ENCODE results near the gene C9orf50. TPM values are rescaled to one million over a fixed set of nuclear protein-coding genes. Genes with fewer than 3 reads are reported as not detected.

The C9orf50 gene
- total RNA-seq, 4 donors from 2014 or later = not detected

GRCh38 chr9:129640086-129640870 is 19.4 kb upstream of the C9orf50 start:
- 23 to 30% methylated on average over 2 to 12 of the region's 25 CpGs for WGBS, 2 donors
- TF ChIP-seq, protein P1, sequence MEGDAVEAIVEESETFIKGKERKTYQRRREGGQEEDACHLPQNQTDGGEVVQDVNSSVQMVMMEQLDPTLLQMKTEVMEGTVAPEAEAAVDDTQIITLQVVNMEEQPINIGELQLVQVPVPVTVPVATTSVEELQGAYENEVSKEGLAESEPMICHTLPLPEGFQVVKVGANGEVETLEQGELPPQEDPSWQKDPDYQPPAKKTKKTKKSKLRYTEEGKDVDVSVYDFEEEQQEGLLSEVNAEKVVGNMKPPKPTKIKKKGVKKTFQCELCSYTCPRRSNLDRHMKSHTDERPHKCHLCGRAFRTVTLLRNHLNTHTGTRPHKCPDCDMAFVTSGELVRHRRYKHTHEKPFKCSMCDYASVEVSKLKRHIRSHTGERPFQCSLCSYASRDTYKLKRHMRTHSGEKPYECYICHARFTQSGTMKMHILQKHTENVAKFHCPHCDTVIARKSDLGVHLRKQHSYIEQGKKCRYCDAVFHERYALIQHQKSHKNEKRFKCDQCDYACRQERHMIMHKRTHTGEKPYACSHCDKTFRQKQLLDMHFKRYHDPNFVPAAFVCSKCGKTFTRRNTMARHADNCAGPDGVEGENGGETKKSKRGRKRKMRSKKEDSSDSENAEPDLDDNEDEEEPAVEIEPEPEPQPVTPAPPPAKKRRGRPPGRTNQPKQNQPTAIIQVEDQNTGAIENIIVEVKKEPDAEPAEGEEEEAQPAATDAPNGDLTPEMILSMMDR (IDR thresholded peaks at IDR 0.05) = no peak
- TF ChIP-seq POLR2A (IDR thresholded peaks at IDR 0.05) = no peak
- no peak for DNase-seq
- H3K9me3 ChIP-seq = no peaks in the 10 kb centered on the region
- peak overlapping the region; percentile 14 to 64 (median 56) for H3K27ac ChIP-seq
- H3K4me3 ChIP-seq = peak overlapping the region; percentile 88 to 99 (median 94)
- H3K27me3 ChIP-seq = no peaks in the 10 kb centered on the region
- intact Hi-C loops (cut with DNase I) = loop anchor here (10.0 kb wide), 1 partner anchor 95 kb away; no protein-coding TSS in a partner anchor
- peaks cover 18 to 65% (median 38%) of the 10 kb centered on the region in 3 donors for H3K4me1 ChIP-seq
- H3K36me3 ChIP-seq = peaks cover 20 to 46% (median 27%) of the 10 kb centered on the region in 3 donors

GRCh38 chr9:129639756-129640085 is 18.8 kb upstream of the C9orf50 start:
- intact Hi-C loops (cut with DNase I) = loop anchor here (10.0 kb wide), 1 partner anchor 95 kb away; no protein-coding TSS in a partner anchor
- WGBS, 2 donors = 52 to 95% methylated on average over 3 to 7 of the region's 12 CpGs
- Histone ChIP-seq H3K4me3 (peak overlapping the region in 1 of 4 donors; percentile 90), H3K9me3 (no peaks in the 10 kb centered on the region), H3K27ac (peak overlapping the region in 3 of 4 donors; percentile 30 to 64 (median 54)), H3K27me3 (no peaks in the 10 kb centered on the region), H3K4me1 (peaks cover 18 to 59% (median 32%) of the 10 kb centered on the region in 3 donors), H3K36me3 (peaks cover 26 to 52% (median 32%) of the 10 kb centered on the region in 3 donors)
- TF ChIP-seq POLR2A (IDR thresholded peaks at IDR 0.05) = no peak
- TF ChIP-seq, protein P1 (IDR thresholded peaks at IDR 0.05) = no peak
- no peak for DNase-seq

GRCh38 chr9:129639034-129639630 is 18.2 kb upstream of the C9orf50 start:
- Histone ChIP-seq H3K4me3 (no peak overlapping the region), H3K27ac (peak overlapping the region in 2 of 4 donors; percentile 30 to 64)
- WGBS, 2 donors = 90% methylated on average over 2 of the region's 17 CpGs; no CpG with 5 or more reads in 1 of the 2 donors

DNA sequence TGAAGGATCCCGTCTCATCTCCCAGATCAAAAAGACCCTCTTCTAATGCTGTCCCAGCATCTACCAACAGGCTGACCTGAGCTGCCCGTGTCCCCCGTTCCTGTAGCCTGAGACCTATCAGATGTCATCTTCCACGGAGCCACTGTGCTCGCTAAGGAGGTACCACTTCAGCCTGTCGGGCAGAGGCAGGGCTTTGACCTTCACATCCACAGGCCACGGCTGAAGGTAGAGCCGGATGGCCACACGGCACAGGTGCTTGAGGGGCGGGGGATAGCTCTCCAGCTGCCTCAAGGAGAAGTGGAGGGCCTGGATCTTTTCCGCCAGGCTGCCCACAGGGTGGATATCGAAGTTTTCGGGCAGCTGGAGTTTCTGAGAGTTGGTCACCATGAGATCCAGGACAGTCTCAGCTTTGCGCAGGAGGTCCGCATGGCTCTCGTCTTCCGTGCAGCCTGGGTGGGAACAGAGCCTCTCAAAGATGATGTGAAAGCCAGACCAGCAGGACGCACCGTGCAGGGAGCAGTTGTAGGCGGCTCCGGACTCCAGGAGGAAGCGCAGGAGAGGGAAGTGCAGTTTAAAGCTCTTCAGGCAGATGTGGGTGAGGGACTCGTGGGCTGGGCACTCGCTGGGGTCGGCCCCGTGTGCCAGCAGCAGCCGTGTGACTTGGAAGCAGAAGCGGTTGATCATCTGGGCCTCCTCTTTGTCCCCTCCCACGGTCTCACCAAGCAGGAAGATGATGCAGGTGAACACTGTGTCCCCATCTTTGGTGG is 17.0 kb upstream of the C9orf50 start:
- no peaks in the 10 kb centered on the region for H3K9me3 ChIP-seq
- no peak overlapping the region for H3K4me3 ChIP-seq
- TF ChIP-seq POLR2A (IDR thresholded peaks at IDR 0.05) = no peak
- TF ChIP-seq, protein P1 (IDR thresholded peaks at IDR 0.05) = no peak
- intact Hi-C loops (cut with DNase I) = no loop called here
- peaks cover 18 to 45% (median 22%) of the 10 kb centered on the region in 3 donors for H3K4me1 ChIP-seq
- no peak overlapping the region for H3K27ac ChIP-seq
- no peak for DNase-seq
- no peaks in the 10 kb centered on the region for H3K27me3 ChIP-seq
- WGBS, 2 donors = 67 to 72% methylated on average over 7 to 16 of the region's 29 CpGs
- peaks cover 28 to 70% (median 46%) of the 10 kb centered on the region in 3 donors for H3K36me3 ChIP-seq

More at GRCh38 chr9:129639034-129639630, 18.2 kb upstream of the C9orf50 start:
- no peaks in the 10 kb centered on the region for H3K9me3 ChIP-seq
- peaks cover 28 to 57% (median 38%) of the 10 kb centered on the region in 3 donors for H3K36me3 ChIP-seq
- H3K27me3 ChIP-seq = no peaks in the 10 kb centered on the region
- intact Hi-C loops (cut with DNase I) = no loop called here
- no peak for TF ChIP-seq POLR2A (IDR thresholded peaks at IDR 0.05)
- TF ChIP-seq, protein P1 (IDR thresholded peaks at IDR 0.05) = no peak
- DNase-seq = no peak
- peaks cover 18 to 53% (median 29%) of the 10 kb centered on the region in 3 donors for H3K4me1 ChIP-seq
